ENCODE measurements around the gene ATP2A3.

DNA sequence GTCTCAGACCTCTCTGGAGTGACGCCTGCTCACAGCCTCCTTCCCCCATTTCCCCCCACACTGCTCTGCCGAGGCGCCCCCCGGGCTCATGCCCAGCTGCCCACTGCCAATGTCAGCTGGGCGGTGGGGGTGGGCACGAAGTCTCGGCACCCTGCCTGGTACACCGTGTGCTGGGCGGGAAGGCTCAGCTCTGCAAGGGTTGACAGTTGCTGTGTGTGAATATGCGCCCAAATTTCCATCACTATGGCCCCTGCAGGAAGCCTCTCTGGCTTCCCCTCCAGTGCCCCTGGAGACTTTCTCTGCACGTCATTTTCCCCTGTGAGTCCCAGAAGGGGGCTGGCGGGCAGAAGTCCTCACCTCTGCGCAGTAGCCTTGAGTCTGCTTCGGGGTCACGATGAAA is 59.7 kb downstream of the ATP2A3 start:
- no peak for TF ChIP-seq EZH2 (IDR thresholded peaks at IDR 0.05; ENCODE audit: insufficient read depth, low read length)
- TF ChIP-seq, protein P1, sequence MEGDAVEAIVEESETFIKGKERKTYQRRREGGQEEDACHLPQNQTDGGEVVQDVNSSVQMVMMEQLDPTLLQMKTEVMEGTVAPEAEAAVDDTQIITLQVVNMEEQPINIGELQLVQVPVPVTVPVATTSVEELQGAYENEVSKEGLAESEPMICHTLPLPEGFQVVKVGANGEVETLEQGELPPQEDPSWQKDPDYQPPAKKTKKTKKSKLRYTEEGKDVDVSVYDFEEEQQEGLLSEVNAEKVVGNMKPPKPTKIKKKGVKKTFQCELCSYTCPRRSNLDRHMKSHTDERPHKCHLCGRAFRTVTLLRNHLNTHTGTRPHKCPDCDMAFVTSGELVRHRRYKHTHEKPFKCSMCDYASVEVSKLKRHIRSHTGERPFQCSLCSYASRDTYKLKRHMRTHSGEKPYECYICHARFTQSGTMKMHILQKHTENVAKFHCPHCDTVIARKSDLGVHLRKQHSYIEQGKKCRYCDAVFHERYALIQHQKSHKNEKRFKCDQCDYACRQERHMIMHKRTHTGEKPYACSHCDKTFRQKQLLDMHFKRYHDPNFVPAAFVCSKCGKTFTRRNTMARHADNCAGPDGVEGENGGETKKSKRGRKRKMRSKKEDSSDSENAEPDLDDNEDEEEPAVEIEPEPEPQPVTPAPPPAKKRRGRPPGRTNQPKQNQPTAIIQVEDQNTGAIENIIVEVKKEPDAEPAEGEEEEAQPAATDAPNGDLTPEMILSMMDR (IDR thresholded peaks at IDR 0.05; ENCODE audit: insufficient read depth, low read depth, low read length): no peak

All from astrocyte (in vitro differentiated cells and primary cell).